NOMO-1 (cell line): Measurements from ENCODE around the gene TPPP.

ENCODE experiments used
- DNase-seq, 2 experiments: peaks; one replicate each; lab custom pipeline; 2025; ENCODE audit not compliant: unreplicated experiment in 2 of 2; lab: John Stamatoyannopoulos, UW

Gene TPPP

GRCh38 chr5:610744-611730 is 82.1 kb downstream of the TPPP start:
- no peak for DNase-seq

- DNase-seq: no peak
These were observed 83.0 kb downstream of the TPPP start for GRCh38 chr5:610011-610743.
